MM.1S (cell line): Measurements from ENCODE around the gene SCUBE3.

Source experiments
- DNase-seq: peaks from one replicate; pipeline ENCODE4 v3.0.0-alpha.2; 2015
- H2AFZ ChIP-seq: fragments of 300-600 bp; sonication (generic); 2 replicates; pipeline ENCODE4 v1.6.0; 2016; ENCODE audit warnings: antibody characterized with exemption, low read length
- H3F3A ChIP-seq: fragments of 300-600 bp; sonication (generic); 2 replicates; pipeline ENCODE4 v1.6.1; 2016; ENCODE audit warnings: mild to moderate bottlenecking, antibody characterized with exemption, low read length, moderate library complexity, mixed read lengths; ENCODE audit not compliant: insufficient read depth
- H3K27ac ChIP-seq: fragments of 300-600 bp; sonication (generic); 2 replicates; pipeline ENCODE4 v1.5.1; 2016; ENCODE audit warnings: mild to moderate bottlenecking, low read length
- H3K27me3 ChIP-seq: fragments of 300-600 bp; sonication (generic); replicated peaks from 2 replicates; pipeline ENCODE4 v1.6.0; 2016; ENCODE audit warnings: low read length; ENCODE audit not compliant: insufficient read depth
- H3K36me3 ChIP-seq: fragments of 300-600 bp; sonication (generic); replicated peaks from 2 replicates; pipeline ENCODE4 v1.6.1; 2016; ENCODE audit warnings: mild to moderate bottlenecking, low read length, mixed read lengths; ENCODE audit not compliant: insufficient read depth
- H3K4me1 ChIP-seq: fragments of 300-600 bp; sonication (generic); 2 replicates; pipeline ENCODE4 v1.6.1; 2016; ENCODE audit warnings: low read length, mixed read lengths
- H3K4me2 ChIP-seq: fragments of 300-600 bp; sonication (generic); 2 replicates; pipeline ENCODE4 v1.6.0; 2016; ENCODE audit warnings: low read depth, low read length
- H3K4me3 ChIP-seq: fragments of 300-600 bp; sonication (generic); 2 replicates; pipeline ENCODE4 v1.5.1; 2016; ENCODE audit warnings: low read length, mixed read lengths
- H3K79me2 ChIP-seq: fragments of 300-600 bp; sonication (generic); 2 replicates; pipeline ENCODE4 v1.6.1; 2016; ENCODE audit warnings: mixed run types, low read length, mixed read lengths
- H3K9ac ChIP-seq: fragments of 300-600 bp; sonication (generic); 2 replicates; pipeline ENCODE4 v1.6.1; 2016; ENCODE audit warnings: low read length, mixed read lengths
- H3K9me2 ChIP-seq: fragments of 300-600 bp; sonication (generic); replicated peaks from 2 replicates; pipeline ENCODE4 v1.6.1; 2016; ENCODE audit warnings: mild to moderate bottlenecking, low read length, mixed read lengths; ENCODE audit not compliant: insufficient read depth
- H3K9me3 ChIP-seq: fragments of 300-600 bp; sonication (generic); replicated peaks from 2 replicates; pipeline ENCODE4 v1.6.1; 2016; ENCODE audit warnings: mild to moderate bottlenecking, low read length, mixed read lengths; ENCODE audit not compliant: insufficient read depth
- H4K20me1 ChIP-seq: fragments of 300-600 bp; sonication (generic); 2 replicates; pipeline ENCODE4 v1.6.1; 2016; ENCODE audit warnings: mild to moderate bottlenecking, low read length, moderate library complexity, mixed read lengths; ENCODE audit not compliant: insufficient read depth
- CTCF ChIP-seq: fragments of 300-600 bp; sonication (generic); IDR thresholded peaks from 2 replicates; pipeline ENCODE4 v1.5.1; 2016; ENCODE audit warnings: antibody characterized with exemption, low read length, mixed read lengths
- EZH2 ChIP-seq: fragments of 300-600 bp; sonication (generic); optimal IDR thresholded peaks from 2 replicates; pipeline ENCODE3; 2017; ENCODE audit warnings: low read depth, mild to moderate bottlenecking, antibody characterized with exemption, low read length, mixed read lengths
- EZH2phosphoT487 ChIP-seq: fragments of 300-600 bp; sonication (generic); IDR thresholded peaks from 2 replicates; pipeline ENCODE4 v1.6.1; 2018; ENCODE audit warnings: antibody characterized with exemption, low read length

SCUBE3 gene

GRCh38 chr6:35295036-35295435, 81.3 kb downstream of the SCUBE3 start:
- H3K36me3 ChIP-seq, result no peaks in the 10 kb centered on the region
- H3K9ac ChIP-seq, result no peak overlapping the region

GRCh38 chr6:35295521-35296315, 82.0 kb downstream of the SCUBE3 start:
- Histone ChIP-seq H3K9ac (no peak overlapping the region), H3K36me3 (no peaks in the 10 kb centered on the region), H4K20me1 (no peaks in the 10 kb centered on the region), H3K9me3 (no peaks in the 10 kb centered on the region), H3K9me2 (no peaks in the 10 kb centered on the region), H3K4me1 (peaks cover 29% of the 10 kb centered on the region), H3K27me3 (no peaks in the 10 kb centered on the region), H3K79me2 (peaks cover 31% of the 10 kb centered on the region), H3K4me3 (no peak overlapping the region), H3K4me2 (no peak overlapping the region), H3K27ac (no peak overlapping the region), H3F3A (peaks cover 4% of the 10 kb centered on the region; the same call in 1 of the 2 replicates), H2AFZ (no peak overlapping the region)
- TF ChIP-seq CTCF (no peak), EZH2 (no peak), EZH2phosphoT487 (no peak)
- no peak for DNase-seq

More at GRCh38 chr6:35295036-35295435, 81.3 kb downstream of the SCUBE3 start:
- H3F3A ChIP-seq, result peaks cover 4% of the 10 kb centered on the region; the same call in 1 of the 2 replicates
- H3K27me3 ChIP-seq, result no peaks in the 10 kb centered on the region
- H3K9me2 ChIP-seq, result no peaks in the 10 kb centered on the region
- DNase-seq, result no peak
- TF ChIP-seq CTCF (no peak), EZH2phosphoT487 (no peak), EZH2 (no peak)
- no peak overlapping the region for H2AFZ ChIP-seq
- H3K9me3 ChIP-seq, result no peaks in the 10 kb centered on the region
- no peak overlapping the region for H3K4me3 ChIP-seq
- H3K27ac ChIP-seq, result no peak overlapping the region
- H3K4me1 ChIP-seq, result peaks cover 22% of the 10 kb centered on the region
- peaks cover 24% of the 10 kb centered on the region for H3K79me2 ChIP-seq
- H4K20me1 ChIP-seq, result no peaks in the 10 kb centered on the region
- no peak overlapping the region for H3K4me2 ChIP-seq

DNA sequence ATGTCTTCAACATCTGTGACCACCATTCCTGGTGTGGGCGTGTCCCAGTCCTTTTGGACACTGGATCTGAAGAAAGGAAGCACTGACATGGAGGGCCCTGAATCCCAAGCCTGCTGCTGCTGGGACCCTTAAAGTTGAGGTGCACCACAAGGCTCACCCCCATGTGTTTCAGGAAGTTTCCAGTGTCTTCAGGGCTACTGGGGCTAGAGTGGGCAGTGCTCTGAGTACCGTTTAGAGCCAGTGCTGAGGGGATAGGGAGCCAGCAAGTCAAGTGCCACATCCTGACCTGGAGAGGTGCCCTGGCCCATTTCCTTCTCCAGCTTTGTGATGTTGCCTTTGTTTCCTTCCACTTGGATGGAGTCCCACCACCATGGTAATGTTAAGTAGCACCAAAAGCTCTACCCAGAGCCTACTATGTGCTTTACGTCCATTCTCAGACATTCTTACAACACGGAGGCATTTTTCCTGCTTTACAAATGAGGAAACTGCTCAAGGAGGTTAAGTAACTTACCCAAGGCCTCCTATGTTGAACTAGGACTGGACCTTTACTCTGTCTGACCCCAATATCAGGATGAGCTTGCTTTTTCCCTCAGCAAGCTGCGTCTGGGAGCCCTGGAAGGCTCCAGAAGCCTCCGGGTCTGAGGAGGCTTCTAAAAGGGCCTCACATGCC, 83.3 kb downstream of the SCUBE3 start:
- Histone ChIP-seq H3K27me3 (no peaks in the 10 kb centered on the region), H2AFZ (peak overlapping the region; percentile 54), H3K9me2 (no peaks in the 10 kb centered on the region), H3K4me1 (peaks cover 40% of the 10 kb centered on the region), H3K79me2 (peaks cover 39% of the 10 kb centered on the region), H3K36me3 (no peaks in the 10 kb centered on the region), H3K4me3 (no peak overlapping the region), H3F3A (peaks cover 10% of the 10 kb centered on the region), H4K20me1 (no peaks in the 10 kb centered on the region), H3K4me2 (peak overlapping the region; percentile 47; the same call in 1 of the 2 replicates), H3K9ac (peak overlapping the region; percentile 42), H3K9me3 (no peaks in the 10 kb centered on the region), H3K27ac (peak overlapping the region; percentile 58; the same call in 1 of the 2 replicates)
- TF ChIP-seq CTCF (no peak), EZH2 (no peak), EZH2phosphoT487 (no peak)
- no peak for DNase-seq
